Measurements from ENCODE around the gene DMAC2. TPM values are rescaled to one million over a fixed set of nuclear protein-coding genes. Genes with fewer than 3 reads are reported as not detected.

Gene DMAC2
- total RNA-seq, 1 donor from 2014 or later: 38.2 TPM

- DNase-seq (no peak), ATAC-seq (ENCODE audit: low read depth) (no peak)
- Mint-ChIP-seq H3K9me3 (no peaks in the 10 kb centered on the region), H3K4me3 (no peak overlapping the region), H3K27me3 (no peaks in the 10 kb centered on the region), H3K36me3 (ENCODE audit: low read depth) (peaks cover 22% of the 10 kb centered on the region), H3K4me1 (peaks cover 17% of the 10 kb centered on the region), H3K27ac (no peak overlapping the region)
- POLR2A ChIA-PET: interaction anchor here (0.7 to 1.1 kb wide), 2 partner anchors 11 to 12 kb away, joined by 3 read pairs; no protein-coding TSS in a partner anchor
- TF ChIP-seq CTCF (IDR thresholded peaks at IDR 0.05): no peak
- CTCF ChIA-PET: no interaction called here
- intact Hi-C loops (cut with micrococcal nuclease): no loop called here
Measured at GRCh38 chr19:41407271-41407670, 32.4 kb downstream of the DMAC2 start.

GRCh38 chr19:41405776-41406175 lies 33.9 kb downstream of the DMAC2 start:
- TF ChIP-seq CTCF (IDR thresholded peaks at IDR 0.05): no peak
- CTCF ChIA-PET: no interaction called here
- Mint-ChIP-seq H3K27ac (no peak overlapping the region), H3K4me1 (peaks cover 17% of the 10 kb centered on the region), H3K36me3 (ENCODE audit: low read depth) (peaks cover 21% of the 10 kb centered on the region), H3K9me3 (no peaks in the 10 kb centered on the region), H3K27me3 (no peaks in the 10 kb centered on the region), H3K4me3 (no peak overlapping the region)
- DNase-seq: no peak
- POLR2A ChIA-PET: no interaction called here
- intact Hi-C loops (cut with micrococcal nuclease): no loop called here
- no peak for ATAC-seq (ENCODE audit: low read depth)

GRCh38 chr19:41403181-41403970 lies 36.3 kb downstream of the DMAC2 start:
- H3K36me3 Mint-ChIP-seq (ENCODE audit: low read depth): peaks cover 14% of the 10 kb centered on the region
- POLR2A ChIA-PET: no interaction called here
- no peaks in the 10 kb centered on the region for H3K9me3 Mint-ChIP-seq
- ATAC-seq (ENCODE audit: low read depth) (no peak), DNase-seq (no peak)
- H3K4me1 Mint-ChIP-seq: peaks cover 19% of the 10 kb centered on the region
- intact Hi-C loops (cut with micrococcal nuclease): no loop called here
- no peak overlapping the region for H3K27ac Mint-ChIP-seq
- TF ChIP-seq CTCF (IDR thresholded peaks at IDR 0.05): no peak
- H3K27me3 Mint-ChIP-seq: no peaks in the 10 kb centered on the region
- CTCF ChIA-PET: no interaction called here
- H3K4me3 Mint-ChIP-seq: no peak overlapping the region

- H3K27me3 Mint-ChIP-seq: no peaks in the 10 kb centered on the region
- H3K9me3 Mint-ChIP-seq: no peaks in the 10 kb centered on the region
- peaks cover 21% of the 10 kb centered on the region for H3K36me3 Mint-ChIP-seq (ENCODE audit: low read depth)
- no peak overlapping the region for H3K4me3 Mint-ChIP-seq
- CTCF ChIA-PET: no interaction called here
- intact Hi-C loops (cut with micrococcal nuclease): no loop called here
- POLR2A ChIA-PET: no interaction called here
- ATAC-seq (ENCODE audit: low read depth) (no peak), DNase-seq (no peak)
- H3K4me1 Mint-ChIP-seq: peaks cover 29% of the 10 kb centered on the region
- H3K27ac Mint-ChIP-seq: no peak overlapping the region
- no peak for TF ChIP-seq CTCF (IDR thresholded peaks at IDR 0.05)
Measured at GRCh38 chr19:41402010-41402409, 37.7 kb downstream of the DMAC2 start.

- ChIA-PET CTCF (no interaction called here), POLR2A (no interaction called here)
- H3K4me1 Mint-ChIP-seq: peaks cover 33% of the 10 kb centered on the region
- H3K9me3 Mint-ChIP-seq: no peaks in the 10 kb centered on the region
- ATAC-seq (ENCODE audit: low read depth): no peak
- intact Hi-C loops (cut with micrococcal nuclease): no loop called here
- no peaks in the 10 kb centered on the region for H3K27me3 Mint-ChIP-seq
- no peak for DNase-seq
- H3K36me3 Mint-ChIP-seq (ENCODE audit: low read depth): peaks cover 19% of the 10 kb centered on the region
- H3K27ac Mint-ChIP-seq: no peak overlapping the region
- TF ChIP-seq CTCF (IDR thresholded peaks at IDR 0.05): no peak
- H3K4me3 Mint-ChIP-seq: no peak overlapping the region
Measured at GRCh38 chr19:41401483-41401882, 38.2 kb downstream of the DMAC2 start.
